ENCODE data around the gene WFS1. TPM values are rescaled to one million over a fixed set of nuclear protein-coding genes. Genes with fewer than 3 reads are reported as not detected.
A peak's percentile ranks its signal among the peaks of the same experiment; 100 is the strongest.

Gene WFS1
- total and polyA plus RNA-seq, 2 of the 13 experiments (the other 11 are each of a cell fraction or from before 2014, with no cell fraction given), result 39.1 to 42.2 TPM

DNA sequence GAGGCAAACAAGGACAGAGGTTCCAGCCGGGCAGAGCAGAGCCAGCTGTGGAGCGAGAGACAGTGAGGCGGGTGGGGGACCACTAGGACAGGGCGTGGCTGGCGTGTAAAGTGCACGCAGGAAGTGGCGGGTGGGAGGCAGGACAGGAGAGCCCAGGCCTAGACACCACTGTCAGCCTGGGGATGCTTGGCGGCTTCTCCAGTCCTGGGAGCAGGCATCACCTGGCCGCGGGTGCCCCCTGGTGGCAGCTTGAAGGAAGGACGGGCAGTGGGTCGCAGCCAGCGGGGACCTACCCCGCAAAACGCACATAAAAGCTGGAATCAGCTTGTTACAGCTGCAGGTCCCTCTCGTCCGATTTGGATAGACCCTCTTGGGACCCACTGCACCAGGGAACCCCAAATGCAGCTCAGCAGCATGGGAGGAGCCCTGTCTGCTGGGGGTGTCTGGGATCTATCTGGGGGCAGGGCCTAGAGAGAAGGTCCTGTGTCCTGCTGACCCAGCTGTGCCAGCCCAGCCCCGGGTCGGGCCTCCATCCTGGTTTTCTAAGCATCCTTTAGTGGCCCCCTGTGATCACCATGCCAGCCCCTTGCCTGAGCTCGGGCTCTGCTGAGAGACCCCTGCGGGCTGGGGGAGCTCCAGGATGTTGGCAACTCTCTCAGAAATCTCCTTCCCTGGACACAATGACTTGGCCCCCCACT is 57.7 kb downstream of the WFS1 start (continued):
- TF ChIP-seq PRDM15 (CRISPR knock-in tag; IDR thresholded peaks at IDR 0.05), result peak; percentile 75; the same call in 1 of the 2 replicates
- TF ChIP-seq FOXK1 (CRISPR knock-in tag; IDR thresholded peaks at IDR 0.05; ENCODE audit: borderline replicate concordance, low read depth), result 0 out of 2 replicates have a peak, but pooled peaks have one; percentile 17
- TF ChIP-seq, protein P1, sequence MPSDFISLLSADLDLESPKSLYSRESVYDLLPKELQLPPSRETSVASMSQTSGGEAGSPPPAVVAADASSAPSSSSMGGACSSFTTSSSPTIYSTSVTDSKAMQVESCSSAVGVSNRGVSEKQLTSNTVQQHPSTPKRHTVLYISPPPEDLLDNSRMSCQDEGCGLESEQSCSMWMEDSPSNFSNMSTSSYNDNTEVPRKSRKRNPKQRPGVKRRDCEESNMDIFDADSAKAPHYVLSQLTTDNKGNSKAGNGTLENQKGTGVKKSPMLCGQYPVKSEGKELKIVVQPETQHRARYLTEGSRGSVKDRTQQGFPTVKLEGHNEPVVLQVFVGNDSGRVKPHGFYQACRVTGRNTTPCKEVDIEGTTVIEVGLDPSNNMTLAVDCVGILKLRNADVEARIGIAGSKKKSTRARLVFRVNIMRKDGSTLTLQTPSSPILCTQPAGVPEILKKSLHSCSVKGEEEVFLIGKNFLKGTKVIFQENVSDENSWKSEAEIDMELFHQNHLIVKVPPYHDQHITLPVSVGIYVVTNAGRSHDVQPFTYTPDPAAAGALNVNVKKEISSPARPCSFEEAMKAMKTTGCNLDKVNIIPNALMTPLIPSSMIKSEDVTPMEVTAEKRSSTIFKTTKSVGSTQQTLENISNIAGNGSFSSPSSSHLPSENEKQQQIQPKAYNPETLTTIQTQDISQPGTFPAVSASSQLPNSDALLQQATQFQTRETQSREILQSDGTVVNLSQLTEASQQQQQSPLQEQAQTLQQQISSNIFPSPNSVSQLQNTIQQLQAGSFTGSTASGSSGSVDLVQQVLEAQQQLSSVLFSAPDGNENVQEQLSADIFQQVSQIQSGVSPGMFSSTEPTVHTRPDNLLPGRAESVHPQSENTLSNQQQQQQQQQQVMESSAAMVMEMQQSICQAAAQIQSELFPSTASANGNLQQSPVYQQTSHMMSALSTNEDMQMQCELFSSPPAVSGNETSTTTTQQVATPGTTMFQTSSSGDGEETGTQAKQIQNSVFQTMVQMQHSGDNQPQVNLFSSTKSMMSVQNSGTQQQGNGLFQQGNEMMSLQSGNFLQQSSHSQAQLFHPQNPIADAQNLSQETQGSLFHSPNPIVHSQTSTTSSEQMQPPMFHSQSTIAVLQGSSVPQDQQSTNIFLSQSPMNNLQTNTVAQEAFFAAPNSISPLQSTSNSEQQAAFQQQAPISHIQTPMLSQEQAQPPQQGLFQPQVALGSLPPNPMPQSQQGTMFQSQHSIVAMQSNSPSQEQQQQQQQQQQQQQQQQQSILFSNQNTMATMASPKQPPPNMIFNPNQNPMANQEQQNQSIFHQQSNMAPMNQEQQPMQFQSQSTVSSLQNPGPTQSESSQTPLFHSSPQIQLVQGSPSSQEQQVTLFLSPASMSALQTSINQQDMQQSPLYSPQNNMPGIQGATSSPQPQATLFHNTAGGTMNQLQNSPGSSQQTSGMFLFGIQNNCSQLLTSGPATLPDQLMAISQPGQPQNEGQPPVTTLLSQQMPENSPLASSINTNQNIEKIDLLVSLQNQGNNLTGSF (CRISPR knock-in tag; IDR thresholded peaks at IDR 0.05), result 0 out of 2 replicates have a peak, but pooled peaks have one; percentile 25
- no peak for TF ChIP-seq ZNF747 (CRISPR knock-in tag; IDR thresholded peaks at IDR 0.05; ENCODE audit: borderline replicate concordance)
- TF ChIP-seq, protein P2, sequence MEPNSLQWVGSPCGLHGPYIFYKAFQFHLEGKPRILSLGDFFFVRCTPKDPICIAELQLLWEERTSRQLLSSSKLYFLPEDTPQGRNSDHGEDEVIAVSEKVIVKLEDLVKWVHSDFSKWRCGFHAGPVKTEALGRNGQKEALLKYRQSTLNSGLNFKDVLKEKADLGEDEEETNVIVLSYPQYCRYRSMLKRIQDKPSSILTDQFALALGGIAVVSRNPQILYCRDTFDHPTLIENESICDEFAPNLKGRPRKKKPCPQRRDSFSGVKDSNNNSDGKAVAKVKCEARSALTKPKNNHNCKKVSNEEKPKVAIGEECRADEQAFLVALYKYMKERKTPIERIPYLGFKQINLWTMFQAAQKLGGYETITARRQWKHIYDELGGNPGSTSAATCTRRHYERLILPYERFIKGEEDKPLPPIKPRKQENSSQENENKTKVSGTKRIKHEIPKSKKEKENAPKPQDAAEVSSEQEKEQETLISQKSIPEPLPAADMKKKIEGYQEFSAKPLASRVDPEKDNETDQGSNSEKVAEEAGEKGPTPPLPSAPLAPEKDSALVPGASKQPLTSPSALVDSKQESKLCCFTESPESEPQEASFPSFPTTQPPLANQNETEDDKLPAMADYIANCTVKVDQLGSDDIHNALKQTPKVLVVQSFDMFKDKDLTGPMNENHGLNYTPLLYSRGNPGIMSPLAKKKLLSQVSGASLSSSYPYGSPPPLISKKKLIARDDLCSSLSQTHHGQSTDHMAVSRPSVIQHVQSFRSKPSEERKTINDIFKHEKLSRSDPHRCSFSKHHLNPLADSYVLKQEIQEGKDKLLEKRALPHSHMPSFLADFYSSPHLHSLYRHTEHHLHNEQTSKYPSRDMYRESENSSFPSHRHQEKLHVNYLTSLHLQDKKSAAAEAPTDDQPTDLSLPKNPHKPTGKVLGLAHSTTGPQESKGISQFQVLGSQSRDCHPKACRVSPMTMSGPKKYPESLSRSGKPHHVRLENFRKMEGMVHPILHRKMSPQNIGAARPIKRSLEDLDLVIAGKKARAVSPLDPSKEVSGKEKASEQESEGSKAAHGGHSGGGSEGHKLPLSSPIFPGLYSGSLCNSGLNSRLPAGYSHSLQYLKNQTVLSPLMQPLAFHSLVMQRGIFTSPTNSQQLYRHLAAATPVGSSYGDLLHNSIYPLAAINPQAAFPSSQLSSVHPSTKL (CRISPR knock-in tag; IDR thresholded peaks at IDR 0.05), result 0 out of 2 replicates have a peak, but pooled peaks have one; percentile 9
- TF ChIP-seq, protein P3, sequence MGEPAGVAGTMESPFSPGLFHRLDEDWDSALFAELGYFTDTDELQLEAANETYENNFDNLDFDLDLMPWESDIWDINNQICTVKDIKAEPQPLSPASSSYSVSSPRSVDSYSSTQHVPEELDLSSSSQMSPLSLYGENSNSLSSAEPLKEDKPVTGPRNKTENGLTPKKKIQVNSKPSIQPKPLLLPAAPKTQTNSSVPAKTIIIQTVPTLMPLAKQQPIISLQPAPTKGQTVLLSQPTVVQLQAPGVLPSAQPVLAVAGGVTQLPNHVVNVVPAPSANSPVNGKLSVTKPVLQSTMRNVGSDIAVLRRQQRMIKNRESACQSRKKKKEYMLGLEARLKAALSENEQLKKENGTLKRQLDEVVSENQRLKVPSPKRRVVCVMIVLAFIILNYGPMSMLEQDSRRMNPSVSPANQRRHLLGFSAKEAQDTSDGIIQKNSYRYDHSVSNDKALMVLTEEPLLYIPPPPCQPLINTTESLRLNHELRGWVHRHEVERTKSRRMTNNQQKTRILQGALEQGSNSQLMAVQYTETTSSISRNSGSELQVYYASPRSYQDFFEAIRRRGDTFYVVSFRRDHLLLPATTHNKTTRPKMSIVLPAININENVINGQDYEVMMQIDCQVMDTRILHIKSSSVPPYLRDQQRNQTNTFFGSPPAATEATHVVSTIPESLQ (CRISPR knock-in tag; conservative IDR thresholded peaks at IDR 0.05), result 0 out of 2 replicates have a peak, but pooled peaks have one; percentile 55
- TF ChIP-seq ZNF343 (CRISPR knock-in tag; IDR thresholded peaks at IDR 0.05), result no peak
- TF ChIP-seq TP53 (CRISPR knock-in tag; conservative IDR thresholded peaks at IDR 0.05), result 0 out of 2 replicates have a peak, but pooled peaks have one; percentile 43
- TF ChIP-seq ZNF160 (CRISPR knock-in tag; IDR thresholded peaks at IDR 0.05), result peak; percentile 49; the same call in 1 of the 2 replicates
- TF ChIP-seq IKZF4 (CRISPR knock-in tag; IDR thresholded peaks at IDR 0.05; ENCODE audit: borderline replicate concordance, low read depth, not compliant biosample characterization), result no peak
- TF ChIP-seq ZSCAN9 (CRISPR knock-in tag; IDR thresholded peaks at IDR 0.05; ENCODE audit: borderline replicate concordance), result peak; percentile 38; the same call in 1 of the 2 replicates
